ENCODE data around the gene RANBP3L.

GRCh38 chr5:36209664-36210063 lies 92.0 kb downstream of the RANBP3L start:
- TF ChIP-seq POLR2A (IDR thresholded peaks at IDR 0.05): no peak
- no peak for TF ChIP-seq CTCF (IDR thresholded peaks at IDR 0.05)

All from uterus (tissue), 2 donors.